Thyroid gland (tissue), 4 donors: ENCODE results near the gene MRPS5. TPM values are rescaled to one million over a fixed set of nuclear protein-coding genes. Genes with fewer than 3 reads are reported as not detected.

Experiments
- DNase-seq, 2 donors: peaks; one replicate each; pipeline ENCODE4 v3.0.0-alpha.2; 2019
- H3K27ac ChIP-seq, 3 donors: fragments of 200-600 bp; sonication (generic); 1 replicate in 2 of 3; 2 replicates in 1 of 3; pipeline ENCODE4 v1.5.1; 2016 to 2019; ENCODE audit warnings: mild to moderate bottlenecking in 1 of 3, moderate library complexity in 1 of 3
- H3K27me3 ChIP-seq: fragments of 200-600 bp; sonication (generic); one replicate; pipeline ENCODE4 v1.5.1; 2019
- H3K36me3 ChIP-seq, 2 donors: fragments of 200-600 bp; sonication (generic); one replicate each; pipeline ENCODE4 v1.5.1; 2016 to 2019
- H3K4me1 ChIP-seq, 2 donors: fragments of 200-600 bp; sonication (generic); one replicate each; pipeline ENCODE4 v1.5.1; 2017 to 2019
- H3K4me3 ChIP-seq, 3 donors: fragments of 200-600 bp; sonication (generic); replicated peaks in 1 of 3; 1 replicate in 2 of 3; 2 replicates in 1 of 3; pipeline ENCODE4 v1.5.1; 2016; ENCODE audit warnings: mild to moderate bottlenecking in 1 of 3
- H3K9me3 ChIP-seq: fragments of 200-600 bp; sonication (generic); one replicate; pipeline ENCODE4 v1.5.1; 2017
- CTCF ChIP-seq, 6 experiments: fragments of 200-600 bp in 3 of 6; fragments of 450-650 bp in 3 of 6; sonication (generic) in 3 of 6; IDR thresholded peaks; one replicate each; pipeline ENCODE4 v1.5.1; 2016 to 2019; ENCODE audit warnings: antibody characterized with exemption in 6 of 6, mild to moderate bottlenecking in 2 of 6, inconsistent platforms in 1 of 6, moderate library complexity in 1 of 6
- POLR2A ChIP-seq, 2 donors: fragments of 450-650 bp; IDR thresholded peaks; one replicate each; pipeline ENCODE4 v1.6.1; 2017; ENCODE audit warnings: antibody characterized with exemption in 2 of 2, mild to moderate bottlenecking in 2 of 2, moderate library complexity in 1 of 2
- WGBS, 2 donors: methylation state at CpG; one replicate each; pipeline ENCODE4 v1.1.5; 2017; 5-methylcytosine and 5-hydroxymethylcytosine counted together
- intact Hi-C: fragments of 100-400 bp; cut with DNase I; formaldehyde crosslinking; loops from one replicate; pipeline ENCODE4 v1.15.1; 2023
- total RNA-seq, 4 donors: library from RNA; depleted of rRNA; stranded (reverse); fragments of >200 nt; gene quantifications; one replicate each; pipeline ENCODE4 v1.2.3, GENCODE V29; 2016

MRPS5 gene
- total RNA-seq, 4 donors from 2014 or later, result 50.8 to 58.7 (median 54.9) TPM

GRCh38 chr2:95113464-95113863, 8.1 kb downstream of the MRPS5 start:
- Histone ChIP-seq H3K27me3 (no peaks in the 10 kb centered on the region), H3K4me1 (peaks cover 0 to 5% of the 10 kb centered on the region in 2 donors), H3K9me3 (no peaks in the 10 kb centered on the region), H3K27ac (no peak overlapping the region), H3K4me3 (no peak overlapping the region), H3K36me3 (peaks cover 40 to 47% of the 10 kb centered on the region in 2 donors)
- DNase-seq, result no peak
- TF ChIP-seq POLR2A (IDR thresholded peaks at IDR 0.05) (no peak), CTCF (IDR thresholded peaks at IDR 0.05) (no peak)
- 97 to 98% methylated on average over 7 of the region's 7 CpGs for WGBS, 2 donors
- intact Hi-C loops, result loop anchor here (10.0 kb wide), 1 partner anchor 129 kb away; no protein-coding TSS in a partner anchor

GRCh38 chr2:95110395-95110794, 11.2 kb downstream of the MRPS5 start:
- Histone ChIP-seq H3K27me3 (no peaks in the 10 kb centered on the region), H3K4me1 (no peaks in the 10 kb centered on the region), H3K27ac (no peak overlapping the region), H3K9me3 (no peaks in the 10 kb centered on the region), H3K36me3 (peaks cover 69 to 75% of the 10 kb centered on the region in 2 donors), H3K4me3 (no peak overlapping the region)
- TF ChIP-seq CTCF (IDR thresholded peaks at IDR 0.05) (no peak), POLR2A (IDR thresholded peaks at IDR 0.05) (no peak)
- intact Hi-C loops, result loop anchor here (10.0 kb wide), 1 partner anchor 126 kb away; no protein-coding TSS in a partner anchor
- DNase-seq, result no peak

GRCh38 chr2:95109260-95109659, 12.3 kb downstream of the MRPS5 start:
- peaks cover 72 to 79% of the 10 kb centered on the region in 2 donors for H3K36me3 ChIP-seq
- DNase-seq, result no peak
- WGBS, 2 donors, result 93 to 95% methylated on average over 6 of the region's 6 CpGs

GRCh38 chr2:95106081-95106480, 15.5 kb downstream of the MRPS5 start:
- H3K27me3 ChIP-seq, result no peaks in the 10 kb centered on the region
- no peak for DNase-seq
- intact Hi-C loops, result no loop called here
- no peak overlapping the region for H3K27ac ChIP-seq
- no peak overlapping the region for H3K4me3 ChIP-seq
- no peaks in the 10 kb centered on the region for H3K9me3 ChIP-seq
- no peaks in the 10 kb centered on the region for H3K4me1 ChIP-seq
- 96 to 100% methylated on average over 2 of the region's 2 CpGs for WGBS, 2 donors
- H3K36me3 ChIP-seq, result peaks cover 57 to 79% of the 10 kb centered on the region in 2 donors
- no peak for TF ChIP-seq POLR2A (IDR thresholded peaks at IDR 0.05)
- no peak for TF ChIP-seq CTCF (IDR thresholded peaks at IDR 0.05)

More at GRCh38 chr2:95109260-95109659, 12.3 kb downstream of the MRPS5 start:
- Histone ChIP-seq H3K27ac (no peak overlapping the region), H3K4me1 (no peaks in the 10 kb centered on the region), H3K4me3 (no peak overlapping the region), H3K9me3 (no peaks in the 10 kb centered on the region), H3K27me3 (no peaks in the 10 kb centered on the region)
- TF ChIP-seq CTCF (IDR thresholded peaks at IDR 0.05) (no peak), POLR2A (IDR thresholded peaks at IDR 0.05) (no peak)
- intact Hi-C loops, result no loop called here

DNA sequence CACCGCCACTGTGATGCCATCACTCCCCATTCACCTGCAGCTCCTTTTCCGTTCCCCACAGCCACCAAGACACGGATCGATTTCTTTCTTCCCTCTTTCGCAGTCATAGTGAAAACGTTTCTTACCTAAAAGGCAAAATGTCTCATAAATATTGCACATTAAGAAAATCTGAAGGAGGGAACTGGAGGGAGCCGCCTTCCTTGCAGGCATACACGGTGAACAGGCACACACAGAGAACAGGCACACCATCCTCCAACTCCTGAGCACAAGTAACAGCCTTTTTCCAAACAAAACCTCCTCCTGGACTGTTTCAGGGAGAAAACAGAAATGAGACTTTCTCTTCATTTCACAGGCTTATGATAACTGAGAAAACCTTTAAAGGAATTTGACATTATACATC, 17.0 kb downstream of the MRPS5 start:
- no peaks in the 10 kb centered on the region for H3K27me3 ChIP-seq
- peaks cover 67 to 85% of the 10 kb centered on the region in 2 donors for H3K36me3 ChIP-seq
- no peak overlapping the region for H3K4me3 ChIP-seq
- WGBS, 2 donors, result 95 to 96% methylated on average over 8 of the region's 8 CpGs
- H3K27ac ChIP-seq, result no peak overlapping the region
- intact Hi-C loops, result no loop called here
- H3K9me3 ChIP-seq, result no peaks in the 10 kb centered on the region
- TF ChIP-seq POLR2A (IDR thresholded peaks at IDR 0.05) (no peak), CTCF (IDR thresholded peaks at IDR 0.05) (no peak)
- H3K4me1 ChIP-seq, result no peaks in the 10 kb centered on the region
- DNase-seq, result no peak
